ENCODE data around the gene LRR1.
A peak's percentile ranks its signal among the peaks of the same experiment; 100 is the strongest.

GRCh38 chr14:49620182-49621113 is 21.7 kb downstream of the LRR1 start, which contains the start of the genes MGAT2 and RPL36AL:
- TF ChIP-seq CTCF (conservative IDR thresholded peaks at IDR 0.05 in 1 of 2, IDR thresholded peaks at IDR 0.05 in 1 of 2; ENCODE audit: extremely low read depth in 1 of 2, insufficient read depth in 1 of 2, low read depth in 1 of 2, low read length in 2 of 2) (peak in 1 of 2 donors; percentile 39), EZH2 (IDR thresholded peaks at IDR 0.05; ENCODE audit: borderline replicate concordance, low read length) (no peak)
